ENCODE results near the gene XXYLT1.

The XXYLT1 gene

DNA sequence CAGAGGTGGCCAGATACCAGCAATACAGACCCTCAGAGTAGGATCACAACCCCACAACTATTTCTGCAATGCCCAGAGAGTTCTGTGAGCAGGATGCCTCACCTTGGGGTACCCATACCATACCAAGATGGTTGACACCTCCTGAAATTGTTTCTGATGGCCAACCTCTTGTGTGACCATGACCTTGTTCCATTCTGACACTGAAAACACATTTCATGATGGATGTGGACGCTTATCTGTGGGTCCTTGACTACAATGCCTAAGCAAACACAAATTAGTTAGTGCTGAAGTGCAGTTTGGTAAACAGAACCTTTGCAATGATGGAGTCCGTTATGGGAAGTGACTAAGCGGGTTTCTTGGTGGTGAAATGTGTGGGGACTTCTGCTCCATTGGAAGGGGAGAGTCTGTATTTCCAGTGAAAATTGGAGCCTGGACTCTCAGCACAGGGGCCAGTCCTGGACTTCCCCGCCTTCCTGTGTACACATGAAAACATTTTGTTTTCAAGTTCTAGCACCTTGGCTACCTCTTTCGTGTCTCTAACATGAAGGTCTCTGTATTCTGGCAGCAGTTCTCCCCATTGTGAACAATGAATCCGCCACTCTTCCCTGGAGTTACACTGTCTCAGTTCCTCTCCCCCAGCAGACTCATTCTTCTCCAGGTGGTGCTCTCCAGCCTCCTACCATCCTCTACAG, 106.2 kb downstream of the XXYLT1 start:
- DNase-seq: no peak

DNA sequence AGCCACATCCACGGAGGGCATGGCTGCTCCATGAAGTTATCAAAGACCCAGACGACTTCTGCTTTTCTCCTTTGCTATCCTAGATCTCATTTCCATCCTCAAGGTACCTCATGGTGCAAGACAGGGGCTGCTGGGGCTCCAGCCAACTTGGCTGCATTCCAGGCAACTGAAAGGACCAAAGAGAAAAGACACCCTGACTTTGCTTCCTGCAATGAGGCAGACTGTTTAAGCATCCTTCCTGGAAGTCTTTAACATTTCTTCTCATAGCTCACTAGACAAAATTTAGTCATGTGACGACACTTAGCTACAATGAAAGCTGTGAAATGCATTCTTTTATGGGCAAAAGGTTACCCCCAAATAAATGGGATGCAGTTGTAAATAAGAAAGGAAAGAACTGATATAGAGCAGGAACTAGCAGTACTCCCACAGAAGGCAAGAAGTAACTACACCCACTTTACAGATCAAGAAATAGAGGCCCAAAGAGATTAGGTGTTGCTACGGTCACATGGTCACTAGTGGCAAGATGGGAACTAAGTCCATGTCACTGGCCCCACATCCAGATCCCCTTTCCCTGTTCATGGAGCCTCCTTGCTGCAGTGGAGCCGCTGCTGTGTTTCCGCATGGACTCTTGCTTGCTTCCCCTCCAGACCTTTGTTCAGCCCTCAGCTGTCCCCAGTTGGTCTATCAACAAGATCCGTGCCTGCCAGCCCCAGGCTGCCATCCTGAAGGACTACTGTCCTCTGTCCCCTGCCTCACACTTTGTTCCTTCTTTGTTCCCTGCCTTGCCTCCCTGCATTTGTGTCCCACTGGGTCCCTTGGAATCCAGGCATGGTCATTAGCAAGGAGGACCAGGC, 107.0 kb downstream of the XXYLT1 start:
- no peak for DNase-seq

DNA sequence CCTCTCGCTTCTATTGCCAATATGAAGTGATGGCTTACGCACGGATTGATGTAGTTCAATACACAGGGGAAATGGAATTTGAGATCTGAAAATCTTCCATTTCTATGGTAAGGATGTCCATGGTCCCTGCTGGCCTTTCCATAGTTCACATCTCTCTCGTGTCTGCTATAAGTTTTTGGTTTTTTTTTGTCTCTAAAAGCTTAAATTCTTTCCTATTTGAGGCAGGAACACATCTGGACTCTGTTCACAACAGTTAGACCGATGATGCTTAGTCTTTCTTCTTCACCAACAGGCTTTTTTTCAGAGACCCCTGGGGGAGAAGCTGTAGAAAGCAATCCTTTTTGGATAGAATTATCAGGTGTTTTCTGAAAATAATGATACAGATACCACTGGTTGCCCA, 108.1 kb downstream of the XXYLT1 start:
- no peak for DNase-seq

DNA sequence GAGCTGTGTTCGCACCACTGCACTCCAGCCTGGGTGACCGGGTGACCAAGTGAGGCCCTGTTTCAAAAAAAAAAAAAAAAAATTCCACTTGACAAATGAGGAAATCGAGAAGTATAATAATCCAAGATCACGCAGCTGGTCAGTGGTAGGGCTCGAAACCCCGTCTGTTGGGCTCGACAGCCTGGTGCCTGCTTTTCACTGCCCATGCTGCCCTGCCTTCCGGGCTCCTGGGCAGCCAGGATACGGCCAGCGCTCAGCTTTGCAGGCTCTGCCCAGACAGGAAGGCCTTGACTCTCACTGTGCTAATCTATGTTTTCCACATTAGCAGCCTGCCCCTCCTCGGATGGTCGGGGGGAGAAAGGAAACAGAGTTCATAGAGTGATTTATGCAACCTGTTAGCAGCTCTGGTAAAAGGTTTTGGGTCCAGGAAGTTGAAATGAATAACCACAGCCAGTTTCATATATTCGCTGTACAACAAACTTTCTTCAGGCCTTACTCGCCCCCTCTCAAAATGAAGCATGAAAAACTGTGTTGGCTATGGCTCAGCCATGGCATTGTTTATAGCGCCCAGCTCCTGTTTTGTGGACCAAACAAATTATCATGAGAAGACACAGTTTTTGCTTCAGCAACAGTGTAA, 108.8 kb downstream of the XXYLT1 start:
- no peak for DNase-seq

DNA sequence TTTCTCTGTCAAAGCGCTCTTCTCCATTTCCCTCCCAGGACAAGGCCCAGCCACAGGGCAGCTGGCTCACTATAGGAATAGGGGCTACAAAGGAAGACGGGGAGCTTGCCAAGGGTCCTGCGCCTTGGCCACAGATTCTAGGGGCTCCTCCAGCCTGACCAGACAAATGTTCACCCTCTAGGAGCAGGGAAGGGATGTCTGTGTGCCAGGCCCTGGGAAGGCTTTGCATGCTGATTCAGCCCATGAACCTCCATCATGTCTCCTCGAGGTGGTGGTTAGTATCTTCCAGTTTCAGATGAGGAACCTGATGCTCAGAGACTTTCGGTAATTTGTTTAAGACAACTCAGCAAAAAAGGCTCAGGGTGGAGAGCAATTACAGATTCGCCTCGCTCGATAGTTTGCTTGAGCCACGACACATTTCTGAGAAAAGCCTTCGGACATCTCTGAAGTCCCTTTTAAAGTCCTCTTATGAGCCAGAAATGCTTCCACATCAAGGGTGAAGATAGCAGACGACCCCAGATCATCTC, 110.0 kb downstream of the XXYLT1 start:
- no peak for DNase-seq

DNA sequence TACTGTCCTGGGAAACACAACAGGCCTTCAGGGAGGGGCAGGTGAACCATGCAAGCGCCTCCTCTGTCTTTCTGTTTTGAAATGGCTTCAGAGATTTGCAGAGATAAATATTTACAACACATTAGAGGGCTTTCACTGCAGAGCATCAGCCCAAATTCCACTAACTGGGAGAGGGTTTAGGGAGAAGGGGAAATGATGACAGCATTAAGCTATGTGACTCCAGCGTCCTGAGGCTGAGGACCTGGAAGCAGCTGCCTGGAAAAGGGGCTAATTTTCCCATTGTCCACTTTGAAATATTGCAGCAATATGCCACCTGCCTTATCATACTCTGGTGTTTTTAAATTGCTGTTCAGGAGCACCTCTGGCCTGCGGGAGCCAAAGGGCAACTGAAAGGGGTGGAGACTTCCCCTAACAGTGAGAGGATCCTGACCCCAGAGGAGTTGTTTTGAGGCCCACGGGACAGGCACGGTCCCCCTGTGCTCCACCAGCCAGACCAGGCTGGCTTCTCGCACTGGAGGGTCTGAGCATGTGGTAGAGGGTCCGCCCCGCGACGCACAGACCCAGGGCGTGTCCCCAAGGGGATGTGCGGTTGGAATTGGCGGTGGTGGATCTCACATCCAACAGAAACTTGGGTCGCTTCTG, 110.6 kb downstream of the XXYLT1 start:
- DNase-seq: no peak

DNA sequence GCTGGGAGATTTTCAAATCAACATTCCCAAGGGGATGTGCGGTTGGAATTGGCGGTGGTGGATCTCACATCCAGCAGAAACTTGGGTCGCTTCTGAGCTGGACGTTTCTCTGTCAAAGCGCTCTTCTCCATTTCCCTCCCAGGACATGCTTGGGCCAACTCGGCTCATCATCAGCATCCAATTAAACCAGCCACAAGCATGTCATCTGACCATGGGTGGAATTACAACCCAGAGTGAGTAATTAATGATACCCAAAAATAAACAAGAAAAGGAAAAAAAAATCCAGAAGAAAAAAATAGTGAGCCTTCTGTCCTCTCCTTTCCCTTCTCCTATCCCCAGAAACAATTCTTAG, 111.2 kb downstream of the XXYLT1 start:
- no peak for DNase-seq

DNA sequence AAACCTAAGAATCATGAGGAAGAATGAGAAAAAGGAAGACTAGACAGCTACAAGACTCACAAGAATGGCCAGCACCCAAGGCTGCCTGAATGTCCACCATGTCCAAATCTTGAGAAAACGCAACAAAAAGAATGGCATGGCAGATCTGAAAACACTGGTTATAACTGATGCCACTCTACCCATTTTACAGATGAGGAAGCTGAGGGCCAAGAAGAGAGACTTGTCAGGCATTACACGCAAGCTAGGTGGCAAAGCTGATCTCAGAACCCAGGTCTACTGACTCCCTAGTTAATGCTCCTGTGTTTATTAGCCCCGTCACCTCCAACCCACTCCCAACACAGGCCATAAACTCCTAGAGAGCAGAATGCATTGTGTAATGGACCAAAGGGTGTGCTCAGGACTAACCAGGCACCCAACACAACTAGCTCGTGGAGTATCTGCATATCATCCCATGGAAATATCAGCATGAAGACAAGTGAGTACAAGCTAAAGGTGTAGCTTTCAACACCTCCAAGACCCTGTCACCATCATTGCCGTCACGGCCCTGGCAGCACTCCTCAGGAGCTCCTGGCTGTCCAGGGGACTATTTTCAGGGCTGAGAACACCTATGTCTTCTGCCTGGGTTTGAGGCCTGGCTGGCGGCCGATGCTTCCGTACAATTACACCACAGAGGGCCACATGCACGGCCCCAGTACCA, 111.7 kb downstream of the XXYLT1 start:
- DNase-seq: no peak

DNA sequence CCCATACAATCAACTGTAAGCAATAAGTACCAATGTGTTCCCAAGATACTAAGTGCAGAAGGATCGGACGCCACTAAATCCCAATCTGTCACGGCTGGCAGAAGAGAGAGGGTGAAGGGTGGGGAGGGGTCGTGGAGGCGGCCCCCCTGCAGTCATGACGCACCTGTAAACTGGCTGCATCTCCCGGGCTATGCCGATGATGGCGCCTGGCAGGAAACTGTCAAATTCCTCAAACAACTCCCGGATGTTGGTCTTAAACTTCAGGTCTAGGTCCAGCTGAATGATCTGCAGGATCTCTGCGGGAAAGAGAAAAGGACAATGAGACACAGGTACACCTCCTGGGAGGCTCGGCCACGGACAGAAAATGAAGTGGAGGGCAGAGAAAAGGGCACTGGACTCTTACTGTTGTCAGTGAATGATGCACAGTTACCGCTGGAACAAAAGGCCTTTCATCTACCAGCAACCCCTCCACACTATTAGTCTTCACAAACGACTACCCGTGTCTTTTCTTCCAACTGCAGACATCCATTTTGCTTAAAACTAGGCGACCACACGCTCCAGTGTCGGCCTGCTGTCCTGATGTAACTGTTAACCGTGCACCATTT, 114.6 kb downstream of the XXYLT1 start:
- DNase-seq: no peak

DNA sequence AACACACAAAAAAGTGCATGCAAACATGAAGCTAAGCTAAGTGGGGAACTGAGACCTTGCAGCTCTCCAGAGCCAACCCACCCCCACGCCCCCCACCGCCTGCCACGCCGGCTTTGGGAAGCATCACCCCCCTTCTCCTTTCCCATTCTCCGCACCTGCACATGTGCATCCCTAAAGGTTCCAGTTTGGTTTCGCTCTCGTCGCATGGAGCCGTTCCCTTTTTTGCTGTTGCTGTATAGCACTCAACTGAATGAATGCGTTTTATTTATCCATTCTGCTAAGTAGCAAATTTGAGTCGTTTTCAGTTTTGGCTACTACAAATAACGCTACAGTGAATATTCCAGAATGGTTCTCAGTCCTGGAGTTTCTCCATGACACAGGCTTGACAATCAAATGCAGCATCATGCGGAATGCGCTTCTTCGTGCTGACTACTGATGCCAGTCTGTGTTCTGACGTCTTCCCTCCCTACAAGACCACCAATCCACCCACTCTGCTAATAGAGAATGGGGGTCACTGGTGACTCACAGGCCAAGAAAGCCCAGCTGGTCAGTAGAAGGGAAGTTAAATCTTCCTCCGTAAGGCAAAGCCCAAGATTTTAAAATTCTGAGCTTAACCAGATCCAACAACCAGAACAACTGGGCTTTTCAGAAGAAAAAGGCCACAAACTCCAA, 115.3 kb downstream of the XXYLT1 start:
- no peak for DNase-seq

DNA sequence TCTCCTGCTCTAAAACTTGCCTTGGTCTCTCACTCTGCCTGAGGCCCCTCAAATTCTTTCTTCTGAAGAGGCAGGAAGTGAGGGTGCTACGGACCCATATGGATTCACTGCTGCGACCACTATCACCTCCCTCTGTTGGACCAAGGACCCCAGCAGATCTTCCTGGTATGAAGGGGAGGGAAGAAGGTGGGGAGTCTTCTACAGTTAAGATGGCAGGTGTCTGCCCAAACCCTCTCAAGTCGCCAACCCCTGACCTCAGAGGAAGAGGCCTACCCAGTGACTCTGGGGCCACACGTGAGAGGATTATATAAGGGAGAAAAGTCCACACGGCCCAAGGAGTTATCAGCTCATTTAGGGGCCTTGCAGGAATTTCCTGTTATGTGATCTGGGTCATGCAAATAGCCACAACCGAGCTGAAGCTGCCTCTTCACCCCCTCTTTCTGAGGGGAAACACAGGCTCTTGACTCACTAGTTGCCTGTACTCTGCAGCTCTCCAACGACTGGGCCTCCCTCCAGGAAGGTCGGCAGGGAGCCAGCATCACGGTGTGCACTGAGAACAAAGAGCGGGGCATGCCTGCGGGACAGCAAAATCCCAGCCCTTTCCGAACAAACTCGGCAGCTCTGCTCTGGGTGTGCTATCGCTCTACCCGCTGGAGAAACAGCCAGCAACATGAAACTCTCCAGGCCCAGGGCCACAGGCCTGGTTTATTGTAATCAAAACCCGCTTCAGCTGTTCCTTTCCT, 116.0 kb downstream of the XXYLT1 start:
- DNase-seq: no peak

DNA sequence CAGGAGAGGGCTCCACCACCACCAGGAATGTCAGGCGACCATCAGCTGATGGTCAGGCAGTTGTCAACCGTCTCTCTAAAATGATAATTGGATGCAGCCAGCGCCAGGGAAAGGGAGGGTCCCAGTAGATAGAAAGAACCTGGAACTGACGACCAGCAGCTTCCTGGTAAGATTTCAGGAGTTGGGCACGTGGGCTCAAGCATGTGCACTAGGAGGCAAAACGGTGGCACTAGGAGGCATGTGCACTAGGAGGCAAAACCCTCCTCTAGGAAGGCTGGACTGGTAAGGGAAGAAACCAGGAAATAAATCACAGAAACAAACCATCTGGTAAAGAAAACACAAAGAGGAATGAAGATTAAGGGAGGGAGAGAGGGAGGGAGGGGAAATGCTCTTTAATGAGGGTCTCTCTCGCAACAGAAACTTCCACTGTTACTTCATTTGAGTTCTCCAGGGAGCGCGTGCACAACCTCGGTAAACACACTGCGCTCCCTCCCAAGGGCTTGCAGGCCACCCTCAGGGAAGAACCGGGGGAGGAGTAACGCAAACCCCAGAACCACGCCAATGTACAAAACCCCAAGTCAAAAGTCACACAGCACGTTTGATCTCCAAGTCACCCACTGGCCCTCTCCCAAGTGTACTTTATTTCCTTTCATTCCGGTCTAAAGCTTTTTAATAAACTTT, 116.7 kb downstream of the XXYLT1 start:
- DNase-seq: no peak

DNA sequence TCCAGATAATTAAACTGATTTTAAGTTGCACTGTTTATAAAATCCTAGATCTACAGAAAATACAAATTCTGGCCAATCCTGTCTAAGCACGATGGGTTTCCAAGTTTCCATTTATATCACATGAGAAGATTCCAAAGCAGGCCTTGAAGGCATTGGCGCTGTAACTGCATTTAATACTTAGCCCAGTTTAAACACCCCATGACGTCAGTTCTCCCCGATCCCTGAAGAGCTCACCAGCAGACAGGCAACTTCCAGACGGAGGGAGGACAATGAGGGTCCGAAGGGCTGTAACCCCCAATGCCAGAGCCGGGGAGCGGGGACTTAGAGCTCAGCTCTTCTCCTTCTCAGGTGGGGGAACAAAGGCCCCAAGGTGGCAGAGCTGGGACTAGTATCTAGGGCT, 117.3 kb downstream of the XXYLT1 start:
- no peak for DNase-seq

DNA sequence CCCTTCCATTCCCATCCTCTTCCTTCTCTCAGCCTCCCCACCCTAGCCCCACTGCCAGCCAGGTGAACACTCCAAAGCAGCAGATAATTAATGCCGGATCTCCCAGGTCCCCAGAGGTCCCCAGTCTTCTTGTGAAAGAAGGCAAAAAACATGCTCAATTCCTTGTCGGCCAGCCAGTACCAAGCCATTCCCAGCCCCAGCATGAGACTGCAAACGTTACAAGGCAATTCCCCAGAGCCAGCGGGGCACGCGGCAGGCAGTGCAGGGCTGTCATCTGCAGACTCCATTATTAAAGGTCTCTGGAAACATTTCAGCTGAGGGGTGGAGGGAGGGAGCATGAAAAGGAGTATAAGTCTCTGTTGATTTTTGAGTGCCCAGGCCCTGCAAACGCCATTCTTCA, 117.8 kb downstream of the XXYLT1 start:
- no peak for DNase-seq

DNA sequence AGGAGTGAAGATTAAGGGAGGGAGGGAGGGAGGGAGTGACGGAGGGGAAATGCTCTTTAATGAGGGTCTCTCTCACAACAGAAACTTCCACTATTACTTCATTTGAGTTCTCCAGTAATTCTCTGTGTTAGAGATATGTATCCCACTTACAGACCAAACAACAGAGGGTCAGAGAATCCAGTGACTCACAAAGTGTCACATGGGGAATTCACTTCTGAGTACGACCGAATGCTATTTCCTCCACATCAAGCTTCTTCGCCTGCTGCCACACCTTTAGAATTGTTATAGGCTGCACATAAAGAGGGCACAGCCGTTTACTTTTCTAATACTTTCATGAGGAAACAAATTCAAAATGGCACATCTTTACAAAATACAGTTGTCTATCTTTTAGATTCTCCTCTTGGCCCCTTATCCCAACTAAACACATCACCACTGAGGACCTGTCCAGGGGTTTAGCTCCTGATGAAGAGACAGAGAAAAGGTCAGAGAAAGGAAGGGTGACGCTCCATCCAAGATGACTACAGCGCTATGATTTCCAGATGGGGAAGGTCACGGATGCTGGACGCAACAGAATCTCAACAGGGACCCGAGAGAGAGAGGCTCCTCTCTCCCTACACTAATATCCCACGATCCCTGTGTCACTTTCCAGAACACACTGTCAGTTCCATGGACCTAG, 119.0 kb downstream of the XXYLT1 start:
- DNase-seq: no peak

DNA sequence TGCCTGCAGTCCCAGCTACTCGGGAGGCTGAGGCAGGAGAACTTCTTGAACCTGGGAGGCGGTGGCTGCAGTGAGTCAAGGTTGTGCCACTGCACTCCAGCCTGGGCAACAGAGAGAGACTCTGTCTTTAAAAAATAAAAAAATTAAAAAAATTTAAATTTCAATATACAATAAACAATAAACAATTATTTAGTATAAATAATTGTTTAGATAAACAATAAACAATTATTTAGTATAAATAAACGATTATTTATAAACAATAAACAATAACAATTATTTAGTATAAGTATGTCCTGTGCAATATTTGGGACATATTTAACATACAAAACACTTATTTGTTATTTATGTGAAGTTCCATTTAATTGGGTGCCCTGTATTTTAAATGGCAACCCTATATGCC, 119.6 kb downstream of the XXYLT1 start:
- DNase-seq: no peak

DNA sequence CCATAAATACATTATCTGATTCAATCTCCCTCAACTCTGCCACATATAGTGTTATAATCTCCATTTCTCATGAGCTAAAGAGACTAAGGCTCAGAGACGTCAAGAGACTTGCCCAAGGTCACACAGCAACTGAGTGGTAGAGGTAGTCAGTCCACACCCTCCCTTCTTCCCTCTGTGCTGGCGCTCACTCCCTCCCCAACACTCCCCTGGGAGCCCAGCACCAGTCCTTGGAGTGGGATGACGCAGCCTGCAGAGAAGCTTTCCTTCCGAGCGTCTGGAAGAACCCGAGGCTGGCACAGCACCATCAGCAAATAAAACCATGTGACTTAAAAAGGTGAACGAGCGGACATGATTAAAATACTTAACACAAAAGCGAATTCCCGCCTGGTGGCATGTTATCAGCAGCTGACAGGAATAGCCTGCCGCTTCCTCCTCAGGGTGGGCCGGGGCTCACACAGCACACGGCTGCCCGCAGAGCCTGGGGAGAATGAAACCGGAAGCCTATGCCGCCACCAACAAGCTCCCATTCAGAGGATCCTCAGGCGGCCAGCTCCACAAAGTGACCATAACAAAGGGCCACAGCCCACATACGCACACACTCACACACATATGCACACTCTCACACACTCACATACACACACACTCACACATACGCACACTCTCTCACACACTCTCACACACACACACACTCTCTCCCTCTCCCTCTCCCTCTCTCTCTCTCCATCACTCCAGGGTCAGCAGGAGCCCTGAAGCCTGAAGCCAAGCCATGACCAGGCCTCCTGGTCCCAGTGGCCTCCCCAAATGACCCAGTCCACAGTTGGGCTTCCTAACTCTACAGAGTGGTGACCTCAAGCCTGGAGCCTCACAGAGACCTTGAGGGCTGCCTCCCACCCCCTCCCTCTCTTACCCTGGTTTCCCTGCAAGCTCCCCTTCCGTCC, 120.5 kb downstream of the XXYLT1 start:
- DNase-seq: no peak

DNA sequence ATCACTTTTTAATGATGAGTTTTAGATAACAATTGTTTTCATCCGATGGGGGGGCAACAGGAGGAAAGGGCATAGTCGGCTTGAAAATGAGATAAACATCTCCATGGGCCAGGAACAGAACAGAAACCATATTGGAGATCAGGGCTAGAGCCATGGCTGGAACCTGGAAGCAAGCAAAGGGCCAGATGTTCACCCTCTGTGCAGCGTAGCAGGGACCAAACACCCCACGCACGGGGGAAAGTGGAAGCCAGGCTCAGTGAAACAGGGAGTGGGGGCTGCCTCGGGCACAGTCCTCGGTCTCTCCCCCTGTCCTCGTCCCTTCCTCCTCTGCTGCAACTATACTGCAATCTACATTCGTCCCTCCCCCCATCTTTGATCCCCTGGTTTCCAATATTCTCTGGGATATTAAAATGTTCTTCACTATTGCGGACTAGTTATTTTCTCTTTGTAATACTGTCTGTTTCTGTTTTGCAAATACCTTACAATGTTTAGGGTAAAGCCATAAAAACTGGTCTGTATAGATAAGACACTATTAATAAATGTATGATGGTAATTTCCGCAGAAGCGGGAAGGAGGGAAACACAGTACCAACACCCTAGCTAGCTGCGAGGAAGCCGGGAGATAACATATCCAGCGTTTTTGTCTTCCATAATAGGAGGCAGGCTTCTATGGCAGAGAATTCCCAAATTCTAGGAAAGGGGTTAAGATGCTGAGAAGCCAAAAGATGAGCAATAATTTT, 121.5 kb downstream of the XXYLT1 start:
- DNase-seq: no peak

All from activated CD4-positive, CD25-positive, alpha-beta regulatory T cell treated with anti-CD3 and anti-CD28 coated beads, Interleukin-2, amount 50 U/mL, for 72 hours (primary cell).